GM12873 (cell line): Measurements from ENCODE around the gene IL4R.
A peak's percentile ranks its signal among the peaks of the same experiment; 100 is the strongest.

Experiments
- TF ChIP-seq, protein P1 (sequence below): IDR thresholded peaks from 2 replicates; pipeline ENCODE4 v1.5.1; 2012; ENCODE audit warnings: low read depth, mild to moderate bottlenecking, moderate library complexity, low read length, control low read depth; ENCODE audit not compliant: insufficient read depth; ENCODE audit errors: missing control alignments

Gene IL4R

DNA sequence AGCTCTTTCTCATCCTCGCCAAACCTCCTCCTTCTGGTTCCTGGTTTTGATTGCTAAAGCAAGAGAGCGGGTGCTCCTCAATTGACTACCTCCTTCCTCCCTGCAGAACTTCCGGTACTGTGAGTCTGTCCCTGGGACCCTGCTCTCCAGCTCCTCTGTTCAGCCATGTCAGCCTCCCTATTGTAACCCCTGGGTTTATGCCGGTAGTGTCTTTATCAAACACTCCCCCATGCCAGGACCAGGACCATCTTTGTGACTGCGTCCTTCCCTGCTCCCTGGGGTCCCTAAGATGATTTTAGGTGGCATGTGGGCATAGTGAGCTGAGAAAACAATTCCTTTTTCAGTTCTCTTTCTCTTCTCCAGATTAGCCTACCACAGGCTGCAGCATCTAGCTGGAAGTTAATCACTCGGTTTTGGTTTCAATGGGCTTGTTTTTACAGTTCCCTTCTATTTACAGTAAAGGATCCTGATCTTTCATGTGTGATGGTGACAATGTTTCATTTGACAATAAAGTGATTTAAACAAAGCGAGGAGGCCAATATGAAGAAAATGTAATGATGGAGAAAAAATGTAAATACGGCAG lies 60.5 kb downstream of the IL4R start:
- TF ChIP-seq, protein P1, sequence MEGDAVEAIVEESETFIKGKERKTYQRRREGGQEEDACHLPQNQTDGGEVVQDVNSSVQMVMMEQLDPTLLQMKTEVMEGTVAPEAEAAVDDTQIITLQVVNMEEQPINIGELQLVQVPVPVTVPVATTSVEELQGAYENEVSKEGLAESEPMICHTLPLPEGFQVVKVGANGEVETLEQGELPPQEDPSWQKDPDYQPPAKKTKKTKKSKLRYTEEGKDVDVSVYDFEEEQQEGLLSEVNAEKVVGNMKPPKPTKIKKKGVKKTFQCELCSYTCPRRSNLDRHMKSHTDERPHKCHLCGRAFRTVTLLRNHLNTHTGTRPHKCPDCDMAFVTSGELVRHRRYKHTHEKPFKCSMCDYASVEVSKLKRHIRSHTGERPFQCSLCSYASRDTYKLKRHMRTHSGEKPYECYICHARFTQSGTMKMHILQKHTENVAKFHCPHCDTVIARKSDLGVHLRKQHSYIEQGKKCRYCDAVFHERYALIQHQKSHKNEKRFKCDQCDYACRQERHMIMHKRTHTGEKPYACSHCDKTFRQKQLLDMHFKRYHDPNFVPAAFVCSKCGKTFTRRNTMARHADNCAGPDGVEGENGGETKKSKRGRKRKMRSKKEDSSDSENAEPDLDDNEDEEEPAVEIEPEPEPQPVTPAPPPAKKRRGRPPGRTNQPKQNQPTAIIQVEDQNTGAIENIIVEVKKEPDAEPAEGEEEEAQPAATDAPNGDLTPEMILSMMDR = no peak

DNA sequence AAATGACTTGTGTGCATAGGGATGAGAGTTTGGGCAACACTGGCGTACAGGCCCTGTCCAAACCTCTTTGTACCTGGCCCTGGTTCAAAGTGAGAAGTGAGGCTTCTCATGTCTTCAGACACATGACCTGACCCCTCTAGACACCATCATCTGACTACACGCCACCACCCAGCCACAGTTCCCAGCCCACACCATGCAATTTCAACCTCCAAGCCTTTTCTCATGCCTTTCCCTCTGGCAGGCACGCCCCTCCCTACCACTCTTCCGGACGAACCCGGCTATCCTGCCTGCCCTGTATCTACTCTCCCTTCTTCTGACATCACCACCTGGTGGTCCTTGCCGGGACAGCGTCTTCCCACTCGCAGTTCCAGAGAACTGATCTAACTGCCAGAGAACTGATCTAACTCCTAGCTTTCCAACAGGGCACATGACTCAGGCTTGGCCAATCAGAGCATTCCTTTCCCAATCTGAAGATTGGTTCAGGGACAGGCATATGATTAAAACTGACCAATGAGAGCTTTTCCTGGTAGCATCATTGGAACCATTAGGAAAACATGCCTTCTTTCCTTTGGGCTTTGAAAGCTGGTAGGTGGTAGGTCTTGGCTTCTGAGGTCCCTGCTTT lies 61.1 kb downstream of the IL4R start:
- TF ChIP-seq, protein P1 = peak; percentile 59

DNA sequence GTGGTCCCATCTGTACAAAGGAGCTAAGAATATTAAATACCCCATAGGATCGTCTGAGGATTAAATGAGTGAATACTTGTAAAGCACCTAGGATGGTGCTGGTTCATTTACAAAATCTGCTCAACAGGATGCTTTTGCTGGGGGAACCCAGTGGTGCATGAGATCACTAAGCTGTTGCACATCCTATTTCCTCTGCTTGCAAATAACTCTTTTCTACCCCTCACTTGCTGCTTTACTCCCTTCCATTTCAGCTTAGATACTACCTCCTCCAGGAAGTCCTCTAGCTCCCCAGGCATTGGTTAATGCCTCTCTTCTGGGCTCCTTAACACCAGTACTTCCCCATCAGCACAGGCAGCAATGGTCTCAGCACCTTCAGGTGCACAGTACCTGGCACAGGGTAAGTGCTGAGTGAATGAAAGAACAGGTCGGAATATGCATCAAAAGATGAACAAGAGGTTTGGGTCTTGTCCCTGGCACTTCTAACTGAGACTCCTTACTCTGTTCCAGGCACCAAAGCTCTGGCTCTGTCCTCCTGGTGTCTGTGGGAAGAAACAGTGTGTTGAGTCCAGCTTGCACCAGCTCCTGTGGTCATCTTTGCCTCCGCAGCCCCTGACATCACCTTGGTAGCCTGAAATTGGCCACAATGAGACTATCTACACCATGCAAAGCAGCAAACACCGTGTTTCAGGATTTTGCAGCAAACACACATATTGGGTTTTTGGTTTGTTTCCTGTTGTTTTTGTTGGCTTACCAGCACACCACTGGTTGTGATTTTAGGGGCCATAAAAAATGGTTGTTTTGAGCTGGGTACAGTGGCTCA lies 64.1 kb downstream of the IL4R start:
- TF ChIP-seq, protein P1 = no peak

DNA sequence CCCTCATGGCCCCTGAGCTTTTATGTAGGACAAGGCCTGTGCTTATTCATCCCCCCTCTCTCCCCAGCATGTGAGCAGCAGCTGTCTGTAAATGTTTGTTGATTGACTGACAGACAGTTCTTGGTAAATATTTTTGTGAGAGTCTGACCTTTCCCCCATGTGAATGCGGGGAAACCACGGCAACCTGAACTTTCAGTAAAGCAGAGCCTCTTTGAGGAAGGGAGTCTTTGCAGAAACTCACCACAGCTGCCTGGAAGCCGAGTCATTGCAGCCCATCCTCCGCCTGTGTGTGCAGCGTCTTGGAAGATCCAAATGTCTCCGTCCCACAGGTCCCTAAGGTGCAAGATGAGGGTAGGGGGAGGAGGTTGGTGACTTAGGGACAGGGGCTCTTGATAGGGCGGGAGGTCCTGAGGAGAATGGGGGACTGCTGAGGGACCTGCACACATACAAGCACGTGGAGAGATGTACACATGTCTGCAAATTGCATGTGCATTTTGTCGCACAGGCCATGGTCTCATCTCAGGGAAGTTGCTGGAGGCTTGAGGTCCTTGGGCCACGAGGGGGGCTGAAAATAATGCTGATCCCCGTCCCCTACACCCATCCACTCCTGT lies 65.2 kb downstream of the IL4R start:
- TF ChIP-seq, protein P1 = no peak

DNA sequence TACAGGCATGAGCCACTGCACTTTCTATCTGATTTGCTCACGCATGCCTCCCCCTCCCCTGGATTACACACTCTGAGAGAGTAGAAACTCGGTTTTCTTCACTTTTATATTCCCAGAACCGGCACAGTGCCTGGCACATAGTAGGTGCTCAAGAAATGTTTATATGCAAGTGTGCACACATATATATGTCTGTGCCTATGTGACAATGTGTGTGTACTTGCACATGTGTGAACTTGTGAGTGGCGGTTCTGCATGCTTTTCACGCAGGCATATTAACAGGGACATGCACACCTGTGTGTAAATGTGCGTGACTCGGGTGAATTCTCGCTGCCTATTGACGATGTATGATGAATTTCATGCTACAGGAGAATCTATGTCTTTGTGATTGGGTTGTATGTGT lies 66.1 kb downstream of the IL4R start:
- TF ChIP-seq, protein P1 = no peak

DNA sequence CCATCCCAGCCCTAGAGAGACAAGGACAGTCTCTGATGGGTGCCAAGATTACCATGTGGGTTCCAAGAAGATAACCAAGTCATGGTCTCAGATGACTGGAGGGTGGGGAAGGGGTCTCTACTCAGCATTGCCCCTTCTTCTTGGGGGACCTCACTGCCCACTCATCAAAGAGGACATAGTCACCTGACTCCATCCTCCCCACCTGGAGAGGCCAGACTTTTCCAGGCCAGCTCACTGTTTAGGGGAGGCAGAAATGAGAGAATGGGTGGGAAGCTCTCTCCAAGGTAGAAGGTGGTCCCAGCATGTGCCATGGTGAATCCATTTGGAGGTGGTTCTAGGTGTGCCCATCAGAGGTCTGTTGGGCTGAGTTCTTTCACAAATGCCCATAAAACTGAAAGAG lies 67.5 kb downstream of the IL4R start:
- TF ChIP-seq, protein P1 = no peak
